Keratinocyte (primary cell): Measurements from ENCODE around the gene TNS3. TPM values are rescaled to one million over a fixed set of nuclear protein-coding genes. Genes with fewer than 3 reads are reported as not detected.

Experiments
- DNase-seq: peaks from one replicate; pipeline ENCODE4 v3.0.0-alpha.2; 2011; ENCODE audit warnings: low read depth, missing footprints, low spot score
- FAIRE-seq: peaks from 2 replicates; lab custom pipeline; 2011; peaks lifted over from hg19 to GRCh38; lab: Jason Lieb, UNC
- H2AFZ ChIP-seq: 2 replicates; pipeline ENCODE4 v1.6.0; 2012; ENCODE audit warnings: low read length, control low read depth, inconsistent platforms; ENCODE audit not compliant: control insufficient read depth
- H3K27ac ChIP-seq: 2 replicates; pipeline ENCODE4 v1.5.1; 2011; ENCODE audit warnings: low read length; ENCODE audit not compliant: control insufficient read depth, insufficient read depth
- H3K27me3 ChIP-seq: 3 replicates; pipeline ENCODE4 v1.6.0; 2011; ENCODE audit warnings: low read length; ENCODE audit not compliant: control insufficient read depth, insufficient read depth; ENCODE audit errors: extremely low read depth
- H3K36me3 ChIP-seq, 2 experiments: 2 replicates in 1 of 2; 3 replicates in 1 of 2; pipeline ENCODE4 v1.5.1; 2011; ENCODE audit warnings: low read length in 2 of 2, mild to moderate bottlenecking in 1 of 2; ENCODE audit not compliant: control insufficient read depth in 2 of 2, insufficient read depth in 2 of 2; ENCODE audit errors: extremely low read depth in 1 of 2
- H3K4me1 ChIP-seq: 3 replicates; pipeline ENCODE4 v1.5.1; 2011; ENCODE audit warnings: low read length; ENCODE audit not compliant: control insufficient read depth, insufficient read depth; ENCODE audit errors: extremely low read depth
- H3K4me2 ChIP-seq: 3 replicates; pipeline ENCODE4 v1.6.0; 2011; ENCODE audit warnings: low read depth, low read length; ENCODE audit not compliant: control insufficient read depth, insufficient read depth; ENCODE audit errors: extremely low read depth
- H3K4me3 ChIP-seq, 3 experiments: fragments of 200-600 bp in 1 of 3; sonication (generic) in 1 of 3; 2 replicates in 2 of 3; 3 replicates in 1 of 3; pipeline ENCODE4 v1.5.1; 2011 to 2016; ENCODE audit warnings: low read length in 3 of 3, mild to moderate bottlenecking in 3 of 3, control low read depth in 2 of 3, inconsistent platforms in 1 of 3, low read depth in 1 of 3, mixed read lengths in 1 of 3, mixed run types in 1 of 3, moderate library complexity in 1 of 3; ENCODE audit not compliant: control insufficient read depth in 2 of 3, insufficient read depth in 2 of 3; ENCODE audit errors: extremely low read depth in 1 of 3
- H3K79me2 ChIP-seq: 2 replicates; pipeline ENCODE4 v1.6.0; 2012; ENCODE audit warnings: low read length; ENCODE audit not compliant: control insufficient read depth, insufficient read depth
- H3K9ac ChIP-seq: 3 replicates; pipeline ENCODE4 v1.6.0; 2011; ENCODE audit warnings: low read length; ENCODE audit not compliant: control insufficient read depth, insufficient read depth; ENCODE audit errors: extremely low read depth
- H3K9me1 ChIP-seq: 3 replicates; pipeline ENCODE4 v1.6.0; 2011; ENCODE audit warnings: low read length; ENCODE audit not compliant: control insufficient read depth, insufficient read depth; ENCODE audit errors: extremely low read depth
- H3K9me3 ChIP-seq: 2 replicates; pipeline ENCODE4 v1.5.1; 2012; ENCODE audit warnings: low read depth, low read length; ENCODE audit not compliant: control insufficient read depth
- H4K20me1 ChIP-seq: 3 replicates; pipeline ENCODE4 v1.6.0; 2011; ENCODE audit warnings: low read length; ENCODE audit not compliant: control insufficient read depth, insufficient read depth; ENCODE audit errors: extremely low read depth
- CTCF ChIP-seq, 3 experiments: IDR thresholded peaks in 1 of 3; conservative IDR thresholded peaks in 1 of 3; optimal IDR thresholded peaks in 1 of 3; 2 replicates in 2 of 3; 3 replicates in 1 of 3; pipeline versions ENCODE3 to v1.5.1; 2011; ENCODE audit warnings: low read length in 3 of 3, mild to moderate bottlenecking in 3 of 3, moderate library complexity in 2 of 3, control low read depth in 1 of 3, inconsistent platforms in 1 of 3; ENCODE audit not compliant: insufficient read depth in 2 of 3; ENCODE audit errors: extremely low read depth in 1 of 3
- EZH2 ChIP-seq: IDR thresholded peaks from one replicate; pipeline ENCODE4 v1.6.1; 2012; ENCODE audit warnings: inconsistent platforms, mild to moderate bottlenecking, low read length, moderate library complexity
- dilution Hi-C: fragments of 300-500 bp; cut with MboI; formaldehyde crosslinking; loops from one replicate; pipeline ENCODE4 v1.7.0; 2020; ENCODE audit warnings: low sequenced_read_pairs; ENCODE audit not compliant: extremely low pct_ligation_motif_present
- polyA plus RNA-seq, 5 experiments: library from polyadenylated mRNA; depleted of rRNA in 3 of 5; stranded (reverse) in 3 of 5; stranded (forward) in 1 of 5; unstranded in 1 of 5; fragments of >200 nt; gene quantifications; 1 replicate in 1 of 5; 2 replicates in 3 of 5; 3 replicates in 1 of 5; pipeline versions ENCODE4 v1.2.1 to v1.2.3, GENCODE V29; 2011 to 2012; ENCODE audit warnings: missing spikeins in 2 of 5, low read depth in 1 of 5, low replicate concordance in 1 of 5

Gene TNS3
- polyA plus RNA-seq, 1 donor (not counting 4 experiments of a cell fraction or from before 2014, with no cell fraction given), result 3.9 TPM

GRCh38 chr7:47228386-47229014 is 353.4 kb downstream of the TNS3 start:
- TF ChIP-seq EZH2 (no peak), CTCF (optimal IDR thresholded peaks at IDR 0.05 in 1 of 3, IDR thresholded peaks at IDR 0.05 in 1 of 3, conservative IDR thresholded peaks at IDR 0.05 in 1 of 3; ENCODE audit: extremely low read depth in 1 of 3, insufficient read depth in 2 of 3, low read length in 3 of 3) (no peak)
- Histone ChIP-seq H2AFZ (no peak overlapping the region), H3K9ac (no peak overlapping the region), H3K9me1 (no peaks in the 10 kb centered on the region), H3K27me3 (no peaks in the 10 kb centered on the region), H4K20me1 (no peaks in the 10 kb centered on the region), H3K79me2 (no peaks in the 10 kb centered on the region), H3K4me2 (no peak overlapping the region), H3K27ac (no peak overlapping the region), H3K9me3 (no peaks in the 10 kb centered on the region), H3K4me3 (no peak overlapping the region), H3K4me1 (no peaks in the 10 kb centered on the region), H3K36me3 (no peaks in the 10 kb centered on the region)
- no peak for DNase-seq
- no peak for FAIRE-seq
- dilution Hi-C loops, result no loop called here

GRCh38 chr7:47227762-47228177 is 354.1 kb downstream of the TNS3 start:
- H3K4me3 ChIP-seq, result no peak overlapping the region
- no peaks in the 10 kb centered on the region for H3K4me1 ChIP-seq
- no peak for TF ChIP-seq EZH2
- TF ChIP-seq CTCF (optimal IDR thresholded peaks at IDR 0.05 in 1 of 3, IDR thresholded peaks at IDR 0.05 in 1 of 3, conservative IDR thresholded peaks at IDR 0.05 in 1 of 3; ENCODE audit: extremely low read depth in 1 of 3, insufficient read depth in 2 of 3, low read length in 3 of 3), result no peak
- no peaks in the 10 kb centered on the region for H3K9me1 ChIP-seq
- no peaks in the 10 kb centered on the region for H4K20me1 ChIP-seq
- H3K36me3 ChIP-seq, result no peaks in the 10 kb centered on the region
- no peaks in the 10 kb centered on the region for H3K79me2 ChIP-seq
- H3K27me3 ChIP-seq, result no peaks in the 10 kb centered on the region
- no peak overlapping the region for H3K27ac ChIP-seq
- no peaks in the 10 kb centered on the region for H3K9me3 ChIP-seq
- dilution Hi-C loops, result no loop called here
- no peak for FAIRE-seq
- no peak overlapping the region for H3K4me2 ChIP-seq
- DNase-seq, result no peak
- no peak overlapping the region for H3K9ac ChIP-seq
- H2AFZ ChIP-seq, result no peak overlapping the region
